ENCODE measurements around the gene UBE4B.

Gene UBE4B

GRCh38 chr1:10121688-10122087 is 88.9 kb downstream of the UBE4B start:
- DNase-seq = no peak

DNA sequence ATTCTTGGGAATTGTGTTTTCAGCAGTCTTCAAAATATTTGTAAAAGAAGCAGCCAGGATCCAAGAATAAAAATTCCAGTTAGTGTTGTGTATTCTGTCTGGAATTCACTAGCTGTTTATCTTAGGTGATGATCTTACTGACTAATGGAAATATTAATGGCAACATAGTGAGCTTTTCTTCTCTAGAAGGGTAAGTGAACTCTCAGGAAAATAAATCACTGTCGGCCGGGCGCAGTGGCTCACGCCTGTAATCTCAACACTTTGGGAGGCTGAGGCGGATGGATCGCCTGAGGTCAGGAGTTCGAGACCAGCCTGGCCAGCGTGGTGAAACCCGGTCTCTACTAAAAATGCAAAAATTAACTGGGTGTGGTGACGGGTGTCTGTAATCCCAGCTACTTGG is 90.2 kb downstream of the UBE4B start:
- DNase-seq = no peak

DNA sequence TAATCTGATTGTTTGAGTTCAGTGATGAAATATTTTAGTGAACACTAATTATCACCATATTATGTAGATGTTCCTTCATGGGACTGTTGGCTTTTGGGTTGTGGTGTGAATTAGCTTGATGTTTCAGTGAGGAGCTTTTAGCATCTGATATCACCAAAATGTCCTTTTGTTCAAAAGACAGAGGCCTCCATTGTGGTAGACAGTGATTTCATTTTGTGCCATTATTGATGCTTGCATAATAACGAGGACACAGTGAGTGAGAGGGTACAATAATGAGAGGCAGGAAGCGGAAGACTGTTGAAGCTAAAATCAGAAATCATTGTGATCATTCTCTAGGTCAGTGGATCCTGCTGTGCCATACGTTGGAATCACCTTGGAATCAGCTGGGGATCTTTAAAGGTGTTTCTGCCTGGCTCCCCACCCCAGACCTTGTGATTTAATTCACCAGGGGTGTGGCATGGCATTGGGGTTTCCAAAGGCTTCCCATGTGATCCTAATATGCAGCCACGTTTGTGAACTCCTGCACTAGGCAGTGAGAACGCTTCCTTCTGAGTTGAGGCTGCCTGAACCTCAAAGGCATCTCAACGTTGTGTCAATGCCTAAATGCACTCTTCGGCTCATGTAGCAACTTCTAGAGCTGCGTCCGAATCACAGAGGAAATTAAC is 95.5 kb downstream of the UBE4B start:
- DNase-seq = no peak

DNA sequence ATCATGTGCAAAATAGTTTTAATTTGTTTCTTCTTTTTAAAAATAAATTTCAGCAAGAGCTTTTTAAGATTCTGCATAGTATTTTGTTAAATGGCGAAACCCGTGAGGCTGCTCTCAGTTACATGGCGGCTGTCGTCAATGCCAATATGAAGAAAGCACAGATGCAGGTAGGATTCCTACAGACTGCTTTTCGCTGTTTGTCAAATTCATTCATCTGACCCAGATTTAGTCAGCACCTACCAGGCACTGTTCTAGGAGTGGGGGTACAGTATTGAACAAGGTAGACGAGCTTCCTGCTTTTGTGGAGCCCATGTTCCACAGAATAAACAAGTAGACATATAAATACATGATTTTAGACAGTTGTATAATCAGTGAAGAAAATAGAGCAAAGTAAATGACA is 99.6 kb downstream of the UBE4B start:
- DNase-seq = no peak

DNA sequence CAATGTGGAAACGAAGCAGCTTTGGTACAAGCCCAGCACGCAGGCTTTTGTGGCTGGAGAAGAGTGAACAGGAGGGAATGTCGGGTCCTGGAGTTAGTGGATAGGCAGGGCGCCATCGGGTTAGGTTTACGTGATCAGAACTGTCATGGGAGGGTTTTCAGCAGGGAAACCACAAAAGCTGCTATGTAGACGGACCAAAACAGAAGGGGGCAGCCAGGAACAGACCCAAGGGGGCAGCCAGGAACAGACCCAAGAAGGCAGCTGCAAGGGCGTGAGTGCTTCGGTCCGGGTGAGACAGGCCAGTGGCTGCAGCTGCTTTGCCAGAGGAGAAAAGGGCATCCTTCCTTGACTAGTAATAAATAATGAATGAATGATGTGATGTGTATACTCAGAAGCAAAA is 100.1 kb downstream of the UBE4B start:
- no peak for DNase-seq

- no peak for DNase-seq
These were observed 108.2 kb downstream of the UBE4B start for GRCh38 chr1:10140981-10141380.

GRCh38 chr1:10143961-10144485 is 111.3 kb downstream of the UBE4B start:
- DNase-seq = no peak

GRCh38 chr1:10146391-10146790 is 113.6 kb downstream of the UBE4B start:
- DNase-seq = no peak

- no peak for DNase-seq
These were observed 116.5 kb downstream of the UBE4B start for GRCh38 chr1:10149231-10149630.

GRCh38 chr1:10152709-10153284 is 120.0 kb downstream of the UBE4B start:
- peak; percentile 21 to 22 for DNase-seq

DNA sequence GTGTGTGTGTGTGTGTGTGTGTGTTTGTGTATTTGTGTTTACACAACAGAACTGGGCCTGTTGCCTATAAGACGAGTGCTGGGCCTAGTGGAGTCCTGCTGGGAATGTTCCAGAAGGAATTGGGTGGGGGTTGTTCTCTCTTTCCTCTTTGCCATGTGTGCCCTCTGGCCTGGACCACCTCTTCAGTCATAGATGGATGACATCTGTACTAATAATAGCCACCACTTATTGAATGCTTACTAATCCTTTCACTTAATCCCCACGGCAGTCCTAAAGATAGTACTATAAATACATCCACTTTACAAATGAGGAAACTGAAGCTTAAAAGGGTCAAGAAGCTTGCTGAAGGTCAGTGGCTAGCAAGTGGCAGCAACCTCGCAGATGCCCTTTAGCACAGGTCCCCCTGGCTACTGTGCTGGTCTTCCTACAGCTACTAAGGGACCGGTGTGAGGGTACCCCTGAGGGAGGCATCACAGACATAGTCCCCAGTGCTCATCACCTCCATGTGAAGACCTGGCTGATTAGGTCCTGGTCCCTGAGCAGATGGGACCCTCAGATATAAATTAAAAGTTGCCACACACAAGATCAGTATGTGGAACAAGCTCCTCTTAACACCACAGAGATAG is 122.4 kb downstream of the UBE4B start:
- no peak for DNase-seq

DNA sequence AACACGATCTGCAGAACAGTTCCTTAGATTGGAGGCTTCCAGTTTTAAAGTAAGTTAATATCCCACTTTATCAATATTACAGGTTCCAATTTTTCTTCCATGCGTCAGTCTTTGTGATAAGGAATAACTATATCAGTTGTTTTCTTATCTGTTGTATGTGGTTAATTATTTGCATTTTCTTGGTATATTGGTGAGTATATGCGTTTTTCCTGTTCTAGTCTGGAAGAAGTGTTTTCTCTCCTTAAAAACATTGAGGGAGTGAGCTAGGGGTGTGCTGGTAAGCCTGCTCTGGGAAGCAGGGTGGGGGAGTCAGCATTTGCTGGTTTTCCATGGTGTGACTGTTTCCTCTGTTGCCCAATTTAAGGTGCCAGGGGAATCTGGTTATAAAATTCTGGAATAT is 127.4 kb downstream of the UBE4B start:
- no peak for DNase-seq

- no peak for DNase-seq
These were observed 128.2 kb downstream of the UBE4B start for GRCh38 chr1:10160907-10161490.

GRCh38 chr1:10161541-10162290 is 129.0 kb downstream of the UBE4B start:
- no peak for DNase-seq

DNA sequence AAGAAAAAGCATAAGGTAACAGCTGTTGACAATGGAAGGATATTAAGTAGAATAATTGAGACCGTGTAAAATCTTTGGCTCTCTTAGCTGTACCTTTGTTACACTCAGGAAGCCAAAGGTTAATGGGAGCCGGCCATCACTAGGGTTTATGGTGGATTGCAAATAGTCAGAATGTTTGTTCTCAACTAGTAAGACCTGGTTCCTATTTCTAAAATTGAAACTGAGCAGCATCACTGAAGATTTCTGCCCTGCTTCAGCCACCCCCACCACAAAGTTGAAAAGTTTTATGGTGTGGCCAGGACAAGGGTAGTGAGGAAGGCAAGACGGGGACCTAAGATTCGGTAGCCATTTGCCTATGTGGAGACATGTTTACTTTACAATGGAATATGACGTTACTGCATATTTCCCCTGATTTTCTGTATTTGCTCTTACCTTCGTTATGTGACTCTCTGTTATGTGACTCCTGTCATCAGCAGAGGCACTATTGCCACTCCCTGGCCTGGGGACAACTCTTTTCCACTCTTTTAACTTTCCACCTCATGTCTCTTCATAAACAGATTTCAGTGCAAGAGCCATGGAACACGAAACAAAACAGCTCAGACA is 136.3 kb downstream of the UBE4B start:
- no peak for DNase-seq

- DNase-seq = peak in 1 of 2 donors; percentile 5
These were observed 137.4 kb downstream of the UBE4B start for GRCh38 chr1:10170239-10170574.

DNA sequence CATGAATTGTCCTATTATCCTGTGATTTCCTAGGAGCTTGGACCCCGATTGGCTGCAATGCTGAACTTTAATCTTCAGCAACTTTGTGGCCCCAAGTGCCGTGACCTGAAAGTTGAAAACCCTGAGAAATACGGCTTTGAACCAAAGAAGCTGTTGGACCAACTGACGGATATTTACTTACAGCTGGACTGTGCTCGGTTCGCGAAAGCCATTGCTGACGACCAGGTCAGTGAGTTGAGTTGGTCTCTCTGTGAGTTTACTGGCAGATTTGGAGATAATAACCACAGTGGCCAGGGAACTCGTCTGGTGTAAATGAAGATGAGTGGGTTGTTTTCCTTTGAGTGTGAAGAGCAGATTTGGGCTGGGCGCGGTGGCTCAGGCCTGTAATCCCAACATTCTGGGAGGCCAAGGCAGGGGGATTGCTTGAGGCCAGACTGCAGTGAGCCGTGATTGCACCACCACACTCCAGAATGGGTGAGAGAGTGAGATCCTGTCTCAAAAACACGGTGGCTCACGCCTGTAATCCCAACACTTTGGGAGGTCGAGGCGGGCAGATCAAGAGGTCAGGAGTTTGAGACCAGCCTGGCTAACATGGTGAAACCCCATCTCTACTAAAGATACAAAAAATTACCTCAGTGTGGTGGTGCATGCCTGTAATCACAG is 138.5 kb downstream of the UBE4B start:
- DNase-seq = no peak

DNA sequence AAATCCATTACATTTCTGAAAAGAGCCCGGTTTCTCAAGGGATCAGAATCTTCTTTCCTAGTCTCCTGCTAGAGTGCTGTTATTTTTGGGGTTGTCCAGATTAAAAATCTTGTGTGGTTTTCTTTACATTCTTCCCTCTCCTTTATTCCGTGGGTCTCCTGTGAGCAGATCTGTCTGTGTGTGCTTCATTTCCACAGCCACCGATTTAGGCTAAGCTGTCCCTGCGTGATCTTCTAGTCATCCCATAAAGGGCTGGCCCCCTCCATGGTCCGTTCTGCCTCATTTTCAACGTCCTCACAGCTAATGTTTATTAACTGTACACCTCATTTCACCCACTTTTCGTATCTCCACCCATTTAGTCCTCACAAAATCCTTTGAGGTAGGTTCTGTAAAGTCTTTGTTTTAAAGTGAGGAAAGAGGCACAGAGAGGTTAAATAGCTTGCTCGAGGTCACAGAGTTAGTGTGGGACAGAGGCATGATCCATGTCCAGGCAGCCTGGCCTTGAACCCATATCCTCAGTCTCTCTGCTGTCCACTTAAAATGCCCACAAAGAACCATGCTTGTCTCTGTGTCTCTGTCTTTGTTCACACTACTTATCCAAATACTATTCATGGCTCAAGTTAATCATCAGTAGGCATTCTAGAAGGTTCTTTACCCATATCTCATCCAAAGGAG is 139.4 kb downstream of the UBE4B start:
- no peak for DNase-seq

DNA sequence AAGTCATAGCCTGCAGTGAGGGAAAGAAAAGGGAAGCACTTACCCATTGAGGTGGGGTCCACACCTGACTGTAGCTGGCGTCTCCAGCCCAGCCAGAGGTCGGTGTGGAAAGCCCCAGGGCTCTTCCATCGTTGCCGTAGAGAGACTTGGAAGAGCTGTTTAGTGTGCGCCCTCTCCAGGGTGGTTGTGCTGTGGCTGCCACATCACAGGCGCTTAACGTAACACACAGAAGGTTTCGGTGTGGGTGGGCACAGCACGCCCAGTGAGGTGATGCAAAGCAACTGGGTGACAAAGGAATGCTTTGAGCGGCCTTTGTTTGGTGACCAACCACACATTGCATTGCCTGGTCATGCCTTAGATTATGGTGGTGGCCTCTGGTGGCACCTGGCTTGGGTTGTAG is 140.8 kb downstream of the UBE4B start:
- DNase-seq = no peak

GRCh38 chr1:10177876-10178275 is 145.1 kb downstream of the UBE4B start:
- DNase-seq = no peak

DNA sequence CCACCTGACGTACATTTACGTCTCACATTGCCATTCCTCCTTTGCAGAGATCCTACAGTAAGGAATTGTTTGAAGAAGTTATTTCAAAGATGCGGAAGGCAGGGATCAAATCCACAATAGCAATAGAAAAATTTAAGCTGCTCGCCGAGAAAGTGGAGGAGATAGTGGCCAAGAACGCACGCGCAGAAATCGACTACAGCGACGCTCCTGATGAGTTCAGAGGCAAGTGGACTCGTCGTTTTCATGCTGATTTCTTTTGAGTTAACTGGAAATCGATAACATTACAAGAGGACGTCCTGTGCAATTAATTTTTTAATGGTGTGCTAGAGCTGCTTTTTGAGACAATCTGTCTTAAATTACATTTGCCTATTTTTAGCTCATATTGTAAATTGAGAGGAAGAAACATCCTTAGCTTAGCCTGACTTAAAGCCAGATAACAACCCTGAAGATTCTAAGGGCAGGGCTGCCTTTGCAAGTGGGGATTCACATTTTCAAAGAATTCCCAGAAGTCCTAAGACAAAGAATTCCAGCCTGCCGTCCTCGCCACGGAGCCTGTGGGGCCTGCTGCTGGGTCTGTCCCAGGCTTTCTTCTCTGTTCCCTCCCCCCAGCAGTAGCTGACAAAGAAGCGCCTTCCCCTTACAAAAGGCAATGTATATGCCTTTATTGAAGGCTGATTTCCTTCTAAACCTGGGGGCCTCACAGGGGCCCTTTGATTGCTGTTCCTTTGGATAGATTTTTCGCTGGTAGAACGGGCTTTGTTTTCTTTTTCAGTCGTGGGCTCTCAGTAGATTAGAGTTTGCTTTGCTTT is 146.0 kb downstream of the UBE4B start:
- no peak for DNase-seq
